ENCODE measurements around the gene TNNT1.
"Not testable (repeated sequence)": the region's sequence is repeated elsewhere in the genome, so short reads cannot be mapped to it uniquely, and the experiment has no call there.

Gene TNNT1

DNA sequence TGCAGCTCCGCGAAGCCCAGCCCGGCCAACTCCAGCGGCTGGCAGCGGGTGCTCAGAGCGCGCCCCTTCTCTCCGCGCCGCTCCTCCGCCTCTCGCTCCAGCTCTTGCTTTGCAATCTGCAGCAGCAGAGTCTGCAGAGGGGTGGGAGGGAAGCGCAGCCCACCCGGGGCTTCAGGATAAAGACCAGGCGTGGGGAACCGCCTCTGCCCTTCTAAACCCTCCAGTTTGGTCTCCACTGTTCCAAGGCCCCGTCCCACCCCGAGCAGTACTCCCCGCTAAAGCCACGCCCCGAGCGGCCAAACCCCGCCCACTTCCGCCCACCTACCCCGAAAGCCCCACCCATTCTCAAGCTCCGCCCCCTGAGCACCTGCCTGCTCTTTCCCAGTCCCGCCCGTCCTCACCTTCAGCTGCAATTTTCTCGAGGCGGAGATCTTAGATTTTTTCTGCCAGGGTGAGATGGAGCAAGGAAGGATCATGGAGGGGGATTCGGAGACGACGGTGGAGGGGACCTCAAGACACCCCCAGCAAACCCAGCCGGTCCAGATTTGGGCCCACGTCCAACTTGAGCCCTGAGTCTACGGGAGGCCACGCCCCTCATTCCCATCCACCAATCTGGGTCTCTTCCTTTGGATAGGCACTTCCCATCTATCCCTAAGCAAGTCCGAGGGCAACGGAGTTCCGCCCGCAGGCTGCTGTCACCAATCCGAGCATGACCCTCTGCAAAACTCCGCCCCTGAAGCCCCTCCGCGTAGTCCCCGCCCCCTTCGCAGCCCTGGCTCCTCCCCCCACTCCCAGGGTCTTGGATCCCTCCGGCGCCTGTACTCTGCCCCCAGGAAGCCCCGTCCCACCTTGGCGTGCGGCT is 7.4 kb upstream of the TNNT1 start:
- POLR2A ChIA-PET, result interaction anchor here (1.4 kb wide), 1 partner anchor 10 kb away, joined by 4 read pairs; no protein-coding TSS in a partner anchor
- TF ChIP-seq CTBP1 (IDR thresholded peaks at IDR 0.05; ENCODE audit: borderline replicate concordance), result no peak
- TF ChIP-seq NFRKB (IDR thresholded peaks at IDR 0.05), result no peak
- TF ChIP-seq SUZ12 (IDR thresholded peaks at IDR 0.05), result no peak
- no peak for TF ChIP-seq FOXA1 (IDR thresholded peaks at IDR 0.05)
- TF ChIP-seq, protein P1, sequence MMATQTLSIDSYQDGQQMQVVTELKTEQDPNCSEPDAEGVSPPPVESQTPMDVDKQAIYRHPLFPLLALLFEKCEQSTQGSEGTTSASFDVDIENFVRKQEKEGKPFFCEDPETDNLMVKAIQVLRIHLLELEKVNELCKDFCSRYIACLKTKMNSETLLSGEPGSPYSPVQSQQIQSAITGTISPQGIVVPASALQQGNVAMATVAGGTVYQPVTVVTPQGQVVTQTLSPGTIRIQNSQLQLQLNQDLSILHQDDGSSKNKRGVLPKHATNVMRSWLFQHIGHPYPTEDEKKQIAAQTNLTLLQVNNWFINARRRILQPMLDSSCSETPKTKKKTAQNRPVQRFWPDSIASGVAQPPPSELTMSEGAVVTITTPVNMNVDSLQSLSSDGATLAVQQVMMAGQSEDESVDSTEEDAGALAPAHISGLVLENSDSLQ (IDR thresholded peaks at IDR 0.05), result peak; percentile 81
- TF ChIP-seq LEF1 (IDR thresholded peaks at IDR 0.05; ENCODE audit: borderline replicate concordance), result no peak
- TF ChIP-seq ARNT (IDR thresholded peaks at IDR 0.05), result no peak
- no peak for TF ChIP-seq FOXK2 (IDR thresholded peaks at IDR 0.05)
- TF ChIP-seq FOXM1 (IDR thresholded peaks at IDR 0.05; ENCODE audit: borderline replicate concordance), result no peak
- TF ChIP-seq BHLHE40 (IDR thresholded peaks at IDR 0.05; ENCODE audit: borderline replicate concordance), result no peak
- no peak for TF ChIP-seq ZNF384 (IDR thresholded peaks at IDR 0.05)
- no peak for TF ChIP-seq ELF4 (IDR thresholded peaks at IDR 0.05)
- peak; percentile 76 for TF ChIP-seq L3MBTL2 (conservative IDR thresholded peaks at IDR 0.05)
- no peak for TF ChIP-seq SP1 (IDR thresholded peaks at IDR 0.05)
- CTCF ChIA-PET, result interaction anchor here (0.9 kb wide), 1 partner anchor 68 kb away, joined by 3 read pairs; no protein-coding TSS in a partner anchor
- peak; percentile 88 for DNase-seq (ENCODE audit: extremely low spot score)

DNA sequence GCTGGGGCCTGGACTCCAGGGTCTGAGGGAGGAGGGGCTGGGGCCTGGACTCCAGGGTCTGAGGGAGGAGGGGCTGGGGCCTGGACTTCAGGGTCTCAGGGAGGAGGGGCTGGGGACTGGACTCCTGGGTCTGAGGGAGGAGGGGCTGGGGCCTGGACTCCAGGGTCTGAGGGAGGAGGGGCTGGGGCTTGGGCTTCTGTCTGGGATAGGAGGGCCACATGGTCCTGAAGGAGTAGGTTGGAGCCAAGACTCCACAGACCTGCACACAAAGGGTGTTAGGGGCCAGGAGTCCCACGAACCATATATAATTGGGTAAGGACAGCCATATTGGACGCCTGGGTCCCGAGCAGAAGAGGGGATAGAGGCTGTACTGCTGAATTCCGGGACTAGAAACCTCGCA is 6.8 kb upstream of the TNNT1 start:
- not testable (repeated sequence) for DNase-seq (ENCODE audit: extremely low spot score)
- ChIA-PET CTCF (interaction anchor here (0.9 kb wide), 1 partner anchor 68 kb away, joined by 3 read pairs; no protein-coding TSS in a partner anchor), POLR2A (interaction anchor here (1.4 kb wide), 1 partner anchor 9 kb away, joined by 4 read pairs; no protein-coding TSS in a partner anchor)

DNA sequence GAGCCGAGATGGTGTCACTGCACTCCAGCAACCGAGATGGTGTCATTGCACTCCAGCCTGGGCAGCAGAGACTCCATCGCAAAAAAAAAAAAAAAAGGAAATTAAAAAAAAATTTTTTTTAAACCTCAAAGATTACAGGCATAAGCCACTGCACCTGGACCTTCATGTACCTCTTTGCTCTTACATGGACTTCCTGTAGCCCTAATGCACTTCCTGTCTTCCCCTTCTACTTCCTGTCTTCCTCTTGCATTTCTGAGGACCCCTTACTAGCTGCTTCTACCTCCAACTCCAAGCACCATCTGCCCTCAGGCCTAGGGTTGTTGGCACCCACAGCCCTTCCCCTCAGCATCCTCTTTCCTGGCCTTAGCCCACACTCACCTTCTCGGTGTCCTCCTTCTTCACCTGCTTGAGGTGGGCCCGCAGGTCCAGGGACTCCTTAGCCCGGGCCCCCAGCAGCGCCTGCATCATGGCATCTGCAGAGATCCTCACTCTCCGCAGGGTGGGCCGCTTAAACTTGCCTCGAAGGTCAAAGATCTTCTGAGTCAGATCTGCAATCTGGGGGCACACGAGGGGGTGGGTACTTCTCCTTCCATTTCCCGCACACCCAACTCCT is 4.8 kb upstream of the TNNT1 start:
- no peak for DNase-seq (ENCODE audit: extremely low spot score)
- POLR2A ChIA-PET, result no interaction called here
- CTCF ChIA-PET, result interaction anchor here (1.2 kb wide), 1 partner anchor 13 kb away, joined by 4 read pairs; no protein-coding TSS in a partner anchor
- TF ChIP-seq SUZ12 (IDR thresholded peaks at IDR 0.05), result no peak
- no peak for TF ChIP-seq ARNT (IDR thresholded peaks at IDR 0.05)
- TF ChIP-seq SP1 (IDR thresholded peaks at IDR 0.05), result no peak
- TF ChIP-seq L3MBTL2 (conservative IDR thresholded peaks at IDR 0.05), result no peak
- no peak for TF ChIP-seq HDGF (IDR thresholded peaks at IDR 0.05; ENCODE audit: borderline replicate concordance)
- no peak for TF ChIP-seq ZNF384 (IDR thresholded peaks at IDR 0.05)
- TF ChIP-seq, protein P1 (IDR thresholded peaks at IDR 0.05), result no peak
- TF ChIP-seq FOXK2 (IDR thresholded peaks at IDR 0.05), result no peak
- no peak for TF ChIP-seq BHLHE40 (IDR thresholded peaks at IDR 0.05; ENCODE audit: borderline replicate concordance)
- no peak for TF ChIP-seq ELF4 (IDR thresholded peaks at IDR 0.05)
- TF ChIP-seq NFRKB (IDR thresholded peaks at IDR 0.05), result no peak
- no peak for TF ChIP-seq CTBP1 (IDR thresholded peaks at IDR 0.05; ENCODE audit: borderline replicate concordance)
- no peak for TF ChIP-seq FOXA1 (IDR thresholded peaks at IDR 0.05)
- TF ChIP-seq TARDBP (IDR thresholded peaks at IDR 0.05), result no peak
- TF ChIP-seq FOXM1 (IDR thresholded peaks at IDR 0.05; ENCODE audit: borderline replicate concordance), result no peak
- no peak for TF ChIP-seq LEF1 (IDR thresholded peaks at IDR 0.05; ENCODE audit: borderline replicate concordance)

- no peak for DNase-seq (ENCODE audit: extremely low spot score)
- ChIA-PET POLR2A (no interaction called here), CTCF (interaction anchor here (1.8 kb wide), 1 partner anchor 8 kb away, joined by 8 read pairs; no protein-coding TSS in a partner anchor)
- TF ChIP-seq, protein P1 (IDR thresholded peaks at IDR 0.05), result peak; percentile 22; the same call in 1 of the 2 replicates
- peak; percentile 63 for TF ChIP-seq ELF4 (IDR thresholded peaks at IDR 0.05)
- TF ChIP-seq FOXK2 (IDR thresholded peaks at IDR 0.05), result no peak
Observed at GRCh38 chr19:55152017-55152416, 3.0 kb upstream of the TNNT1 start.

- POLR2A ChIA-PET, result interaction anchor here (1.3 to 1.7 kb wide), 4 partner anchors 12 to 260 kb away, joined by 3 to 12 read pairs (median 4); partner anchors contain the start of genes DNAAF3 and UBE2S
- no peak for DNase-seq (ENCODE audit: extremely low spot score)
- TF ChIP-seq HDGF (IDR thresholded peaks at IDR 0.05; ENCODE audit: borderline replicate concordance), result no peak
- no peak for TF ChIP-seq FOXA1 (IDR thresholded peaks at IDR 0.05)
- no peak for TF ChIP-seq CTBP1 (IDR thresholded peaks at IDR 0.05; ENCODE audit: borderline replicate concordance)
- no peak for TF ChIP-seq LEF1 (IDR thresholded peaks at IDR 0.05; ENCODE audit: borderline replicate concordance)
- TF ChIP-seq SP1 (IDR thresholded peaks at IDR 0.05), result no peak
- TF ChIP-seq ARNT (IDR thresholded peaks at IDR 0.05), result no peak
- TF ChIP-seq L3MBTL2 (conservative IDR thresholded peaks at IDR 0.05), result no peak
- no peak for TF ChIP-seq BHLHE40 (IDR thresholded peaks at IDR 0.05; ENCODE audit: borderline replicate concordance)
- TF ChIP-seq ZNF384 (IDR thresholded peaks at IDR 0.05), result no peak
- no peak for TF ChIP-seq ELF4 (IDR thresholded peaks at IDR 0.05)
- CTCF ChIA-PET, result interaction anchor here (1.0 kb wide), 2 partner anchors 12 to 13 kb away, joined by 3 to 5 read pairs; no protein-coding TSS in a partner anchor
Observed at GRCh38 chr19:55147545-55148251, 1.3 kb downstream of the TNNT1 start.
